RWPE2 (cell line): Measurements from ENCODE around the gene WBP2.
A peak's percentile ranks its signal among the peaks of the same experiment; 100 is the strongest.

ENCODE experiments used
- ATAC-seq: fragments of 200-7000 bp; cut with Tn5 transposase; 3 replicates; pipeline ENCODE4 v1.9.1; 2021; ENCODE audit warnings: low read depth
- DNase-seq: peaks from one replicate; pipeline ENCODE4 v3.0.0-alpha.2; 2020; ENCODE audit warnings: low spot score
- H3K27ac ChIP-seq: fragments of 450-650 bp; 2 replicates; pipeline ENCODE4 v1.5.1; 2017; ENCODE audit warnings: mild to moderate bottlenecking; ENCODE audit not compliant: poor library complexity, severe bottlenecking
- H3K27me3 ChIP-seq: fragments of 250-450 bp; sonication (Bioruptor Pico); 2 replicates; pipeline ENCODE4 v1.5.1; 2021; ENCODE audit warnings: mild to moderate bottlenecking, moderate library complexity; ENCODE audit not compliant: insufficient read depth, poor library complexity, severe bottlenecking
- H3K36me3 ChIP-seq: fragments of 250-450 bp; sonication (Bioruptor Pico); 2 replicates; pipeline ENCODE4 v1.5.1; 2020; ENCODE audit warnings: low read depth, mild to moderate bottlenecking, moderate library complexity
- H3K4me1 ChIP-seq: fragments of 250-450 bp; sonication (Bioruptor Pico); 2 replicates; pipeline ENCODE4 v1.5.1; 2021; ENCODE audit warnings: mild to moderate bottlenecking, moderate library complexity; ENCODE audit not compliant: insufficient read depth, poor library complexity, severe bottlenecking
- H3K4me3 ChIP-seq: fragments of 250-450 bp; sonication (Bioruptor Pico); 2 replicates; pipeline ENCODE4 v1.5.1; 2021; ENCODE audit warnings: mild to moderate bottlenecking, moderate library complexity; ENCODE audit not compliant: severe bottlenecking
- H3K9me3 ChIP-seq: fragments of 250-450 bp; sonication (Bioruptor Pico); 2 replicates; pipeline ENCODE4 v1.5.1; 2021; ENCODE audit warnings: mild to moderate bottlenecking, moderate library complexity; ENCODE audit not compliant: severe bottlenecking
- TF ChIP-seq, protein P1 (sequence below): fragments of 450-650 bp; IDR thresholded peaks from one replicate; pipeline ENCODE4 v1.5.1; 2017; ENCODE audit warnings: mild to moderate bottlenecking, moderate library complexity; ENCODE audit not compliant: poor library complexity, severe bottlenecking

Gene WBP2

DNA sequence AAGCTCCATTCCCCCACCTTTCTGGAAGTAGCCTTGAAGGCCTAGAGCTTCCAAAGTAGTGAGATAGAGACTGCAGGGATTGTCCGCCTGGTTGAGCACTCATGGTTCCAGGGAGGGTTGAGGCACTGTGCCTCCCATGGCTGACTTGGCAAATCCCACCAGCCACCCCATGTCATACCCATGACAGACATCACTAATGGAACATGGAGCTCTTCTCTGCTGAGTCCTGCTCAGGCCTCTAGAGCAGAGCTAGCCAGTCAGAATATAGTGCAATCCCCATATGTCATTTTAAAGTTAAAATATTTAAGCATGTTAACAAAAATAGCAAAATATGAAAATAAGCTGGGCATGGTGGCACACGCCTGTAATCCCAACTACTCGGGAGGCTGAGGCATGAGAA is 39.7 kb downstream of the WBP2 start:
- H3K27ac ChIP-seq, result peak overlapping the region; percentile 51
- no peaks in the 10 kb centered on the region for H3K9me3 ChIP-seq
- H3K27me3 ChIP-seq, result no peaks in the 10 kb centered on the region
- peaks cover 27% of the 10 kb centered on the region for H3K36me3 ChIP-seq
- ATAC-seq, result no peak
- H3K4me3 ChIP-seq, result no peak overlapping the region
- no peak for DNase-seq
- TF ChIP-seq, protein P1, sequence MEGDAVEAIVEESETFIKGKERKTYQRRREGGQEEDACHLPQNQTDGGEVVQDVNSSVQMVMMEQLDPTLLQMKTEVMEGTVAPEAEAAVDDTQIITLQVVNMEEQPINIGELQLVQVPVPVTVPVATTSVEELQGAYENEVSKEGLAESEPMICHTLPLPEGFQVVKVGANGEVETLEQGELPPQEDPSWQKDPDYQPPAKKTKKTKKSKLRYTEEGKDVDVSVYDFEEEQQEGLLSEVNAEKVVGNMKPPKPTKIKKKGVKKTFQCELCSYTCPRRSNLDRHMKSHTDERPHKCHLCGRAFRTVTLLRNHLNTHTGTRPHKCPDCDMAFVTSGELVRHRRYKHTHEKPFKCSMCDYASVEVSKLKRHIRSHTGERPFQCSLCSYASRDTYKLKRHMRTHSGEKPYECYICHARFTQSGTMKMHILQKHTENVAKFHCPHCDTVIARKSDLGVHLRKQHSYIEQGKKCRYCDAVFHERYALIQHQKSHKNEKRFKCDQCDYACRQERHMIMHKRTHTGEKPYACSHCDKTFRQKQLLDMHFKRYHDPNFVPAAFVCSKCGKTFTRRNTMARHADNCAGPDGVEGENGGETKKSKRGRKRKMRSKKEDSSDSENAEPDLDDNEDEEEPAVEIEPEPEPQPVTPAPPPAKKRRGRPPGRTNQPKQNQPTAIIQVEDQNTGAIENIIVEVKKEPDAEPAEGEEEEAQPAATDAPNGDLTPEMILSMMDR, result no peak
- peaks cover 9% of the 10 kb centered on the region for H3K4me1 ChIP-seq

DNA sequence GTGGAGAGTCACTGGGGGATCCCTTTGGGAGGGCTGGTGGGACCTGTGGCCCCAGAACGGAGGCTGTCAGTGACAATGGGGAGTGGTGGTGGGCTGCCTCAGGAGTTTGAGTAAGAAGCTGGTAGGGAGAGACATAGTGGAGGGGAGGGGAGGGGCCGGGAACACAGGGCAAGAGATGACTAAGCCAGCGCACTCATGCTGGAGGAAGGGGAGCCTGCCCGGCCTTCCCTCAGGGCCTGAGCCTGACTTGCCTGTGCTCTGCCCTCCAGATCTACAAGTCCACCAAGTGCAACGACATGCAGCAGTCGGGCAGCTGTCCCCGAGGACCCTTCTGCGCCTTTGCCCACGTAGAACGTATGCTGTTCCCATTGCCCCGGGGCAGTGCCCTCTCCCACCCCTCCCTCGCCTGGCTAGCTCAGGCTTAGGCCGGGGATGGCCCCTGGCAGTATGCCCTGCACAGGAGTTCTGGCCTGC is 40.2 kb downstream of the WBP2 start:
- peak; percentile 89 for DNase-seq
- peak overlapping the region; percentile 51 for H3K27ac ChIP-seq

DNA sequence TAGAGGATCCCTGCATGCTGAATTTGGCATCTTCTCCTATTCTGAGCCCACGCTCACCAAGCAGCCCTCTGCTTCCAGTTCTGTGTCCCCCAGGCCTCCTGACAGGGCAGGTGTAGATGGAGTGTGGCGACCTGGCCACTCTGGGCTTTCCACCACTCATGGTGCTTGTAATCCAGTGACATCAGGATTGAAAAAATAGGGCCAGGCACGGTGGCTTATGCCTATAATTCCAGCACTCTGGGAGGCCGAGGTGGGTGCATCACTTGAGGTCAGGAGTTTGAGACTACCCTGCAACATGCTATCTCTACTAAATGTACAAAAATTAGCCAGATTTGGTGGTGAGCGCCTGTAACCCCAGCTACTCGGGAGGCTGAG is 41.1 kb downstream of the WBP2 start:
- H3K9me3 ChIP-seq, result no peaks in the 10 kb centered on the region
- H3K4me3 ChIP-seq, result no peak overlapping the region
- TF ChIP-seq, protein P1, result no peak
- no peaks in the 10 kb centered on the region for H3K27me3 ChIP-seq
- DNase-seq (no peak), ATAC-seq (no peak)
- H3K36me3 ChIP-seq, result peaks cover 13% of the 10 kb centered on the region; the same call in 1 of the 2 replicates
- H3K4me1 ChIP-seq, result peaks cover 9% of the 10 kb centered on the region
- H3K27ac ChIP-seq, result no peak overlapping the region

More for the DNA sequence above, 40.2 kb downstream of the WBP2 start:
- no peaks in the 10 kb centered on the region for H3K9me3 ChIP-seq
- TF ChIP-seq, protein P1, result no peak
- peaks cover 22% of the 10 kb centered on the region for H3K36me3 ChIP-seq
- ATAC-seq, result peak; percentile 99
- peaks cover 9% of the 10 kb centered on the region for H3K4me1 ChIP-seq
- no peak overlapping the region for H3K4me3 ChIP-seq
- H3K27me3 ChIP-seq, result no peaks in the 10 kb centered on the region

DNA sequence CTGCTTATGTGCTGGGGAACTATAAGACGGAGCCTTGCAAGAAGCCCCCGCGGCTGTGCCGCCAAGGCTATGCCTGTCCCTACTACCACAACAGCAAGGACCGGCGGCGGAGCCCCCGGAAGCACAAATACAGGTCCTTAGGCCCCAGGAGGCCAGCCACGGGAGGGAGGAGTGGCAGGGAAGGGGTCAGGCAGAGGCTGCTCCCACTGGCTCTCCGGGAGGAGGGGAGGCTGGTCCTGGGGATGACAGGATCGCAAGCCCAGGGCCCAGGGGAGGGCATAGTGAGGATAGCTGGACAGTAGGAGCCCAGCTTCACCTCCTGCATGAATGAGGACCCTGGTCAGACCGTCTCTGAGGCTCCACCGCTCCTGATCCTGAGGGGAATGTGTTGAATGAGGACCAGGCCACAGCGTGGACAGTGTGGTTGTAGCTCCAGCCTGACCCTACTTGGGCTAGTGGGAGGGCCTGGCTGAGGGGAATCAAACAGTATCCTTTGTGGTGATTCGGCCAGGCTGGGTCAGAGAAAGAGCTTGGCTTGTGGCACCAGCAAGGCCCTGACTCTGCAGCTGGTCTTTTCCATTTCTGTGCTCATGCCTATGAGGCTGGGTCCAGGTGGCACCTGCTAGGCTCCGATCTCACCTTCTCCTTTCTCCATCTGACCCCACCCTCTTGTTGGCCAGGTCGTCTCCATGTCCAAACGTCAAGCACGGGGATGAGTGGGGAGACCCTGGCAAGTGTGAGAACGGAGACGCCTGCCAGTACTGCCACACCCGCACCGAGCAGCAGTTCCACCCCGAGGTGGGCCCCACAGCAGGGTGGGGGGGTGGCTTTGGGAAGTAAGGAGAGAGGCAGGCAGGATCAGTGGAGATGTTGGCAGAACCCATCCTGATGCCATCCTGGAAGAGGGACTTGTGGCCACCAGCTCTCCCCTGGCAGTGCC is 41.8 kb downstream of the WBP2 start:
- H3K36me3 ChIP-seq, result peaks cover 10% of the 10 kb centered on the region; the same call in 1 of the 2 replicates
- no peak overlapping the region for H3K4me3 ChIP-seq

More for the DNA sequence above, 41.8 kb downstream of the WBP2 start:
- DNase-seq (peak; percentile 64), ATAC-seq (no peak)
- no peak overlapping the region for H3K27ac ChIP-seq
- TF ChIP-seq, protein P1, result no peak
- H3K4me1 ChIP-seq, result peaks cover 13% of the 10 kb centered on the region
- no peaks in the 10 kb centered on the region for H3K9me3 ChIP-seq
- H3K27me3 ChIP-seq, result no peaks in the 10 kb centered on the region
